HepG2 (cell line): ENCODE results near the gene KCND1. TPM values are rescaled to one million over a fixed set of nuclear protein-coding genes. Genes with fewer than 3 reads are reported as not detected.

Experiments
- ATF4 ChIP-seq, 2 experiments: fragments of 450-650 bp in 1 of 2; sonication (generic) in 1 of 2; formaldehyde crosslinking; IDR thresholded peaks; 2 replicates each; pipeline versions ENCODE4 v1.5.0 to v1.8.0; 2020 to 2022; ENCODE audit warnings: mild to moderate bottlenecking in 1 of 2, missing genetic modification reagents in 1 of 2
- HHEX ChIP-seq: IDR thresholded peaks from 2 replicates; pipeline ENCODE4 v1.6.1; 2016; ENCODE audit warnings: control low read depth
- PAXIP1 ChIP-seq: sonication (generic); formaldehyde crosslinking; conservative IDR thresholded peaks from 2 replicates; pipeline ENCODE4 v1.4.0; 2020; ENCODE audit warnings: mild to moderate bottlenecking, missing genetic modification reagents, moderate library complexity
- PPARG ChIP-seq: conservative IDR thresholded peaks from 2 replicates; pipeline ENCODE4 v1.6.1; 2016; ENCODE audit warnings: missing biosample characterization, missing genetic modification reagents
- ZNF407 ChIP-seq: sonication (generic); formaldehyde crosslinking; IDR thresholded peaks from one replicate; pipeline ENCODE4 v1.5.1; 2020; ENCODE audit warnings: mild to moderate bottlenecking, missing genetic modification reagents; ENCODE audit errors: not compliant biosample characterization
- polyA plus RNA-seq, 8 experiments: library from polyadenylated mRNA; depleted of rRNA in 3 of 8; stranded (reverse) in 7 of 8; unstranded in 1 of 8; fragments of >200 nt; fragmentation: Illumina TruSeq in 4 of 8; extraction: Trizol in 4 of 8; gene quantifications; 2 replicates each; pipeline versions ENCODE4 v1.2.1 to v1.2.3, GENCODE V29; 2011 to 2016; ENCODE audit warnings: low read depth in 4 of 8, missing spikeins in 1 of 8, mixed read lengths in 1 of 8; ENCODE audit not compliant: insufficient read depth in 1 of 8
- total RNA-seq, 5 experiments: library from RNA; depleted of rRNA; stranded (reverse); fragments of >200 nt; fragmentation: Illumina TruSeq; extraction: Trizol; gene quantifications; 2 replicates each; pipeline ENCODE4 v1.2.3, GENCODE V29; 2016; ENCODE audit warnings: low read depth in 1 of 5
- TF ChIP-seq, protein P1 (sequence below): IDR thresholded peaks from 2 replicates; pipeline ENCODE4 v1.6.1; 2016; ENCODE audit warnings: mild to moderate bottlenecking

KCND1 gene
- total and polyA plus RNA-seq, 2 of the 13 experiments (the other 11 are each of a cell fraction or from before 2014, with no cell fraction given), result 0.07 to 0.30 TPM

GRCh38 chrX:49019599-49020249 is 48.1 kb upstream of the KCND1 start (continued):
- no peak for TF ChIP-seq ZNF407
- peak; percentile 57 for TF ChIP-seq PAXIP1 (CRISPR knock-in tag)
- peak; percentile 83 for TF ChIP-seq PPARG
- TF ChIP-seq, protein P1, sequence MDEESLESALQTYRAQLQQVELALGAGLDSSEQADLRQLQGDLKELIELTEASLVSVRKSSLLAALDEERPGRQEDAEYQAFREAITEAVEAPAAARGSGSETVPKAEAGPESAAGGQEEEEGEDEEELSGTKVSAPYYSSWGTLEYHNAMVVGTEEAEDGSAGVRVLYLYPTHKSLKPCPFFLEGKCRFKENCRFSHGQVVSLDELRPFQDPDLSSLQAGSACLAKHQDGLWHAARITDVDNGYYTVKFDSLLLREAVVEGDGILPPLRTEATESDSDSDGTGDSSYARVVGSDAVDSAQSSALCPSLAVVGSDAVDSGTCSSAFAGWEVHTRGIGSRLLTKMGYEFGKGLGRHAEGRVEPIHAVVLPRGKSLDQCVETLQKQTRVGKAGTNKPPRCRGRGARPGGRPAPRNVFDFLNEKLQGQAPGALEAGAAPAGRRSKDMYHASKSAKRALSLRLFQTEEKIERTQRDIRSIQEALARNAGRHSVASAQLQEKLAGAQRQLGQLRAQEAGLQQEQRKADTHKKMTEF (CRISPR knock-in tag), result 0 out of 2 replicates have a peak, but pooled peaks have one; percentile 21
- TF ChIP-seq HHEX (CRISPR knock-in tag), result no peak
- peak in 1 of 2 experiments; percentile 44; a peak in 1 of 4 replicates for TF ChIP-seq ATF4 (CRISPR knock-in tag; IDR thresholded peaks at IDR 0.05)
